ENCODE measurements around the gene SERPINI1.

Gene SERPINI1

GRCh38 chr3:167716920-167717319, 18.6 kb upstream of the SERPINI1 start:
- no peak overlapping the region for H3K27ac ChIP-seq (ENCODE audit: low read length)
- H3K9me3 ChIP-seq (ENCODE audit: control insufficient read depth in 1 of 2, low read length in 2 of 2): no peaks in the 10 kb centered on the region
- H3K4me1 ChIP-seq (ENCODE audit: control insufficient read depth in 1 of 2, insufficient read depth in 2 of 2, low read length in 2 of 2): no peaks in the 10 kb centered on the region
- H3K36me3 ChIP-seq (ENCODE audit: control insufficient read depth in 1 of 2, insufficient read depth in 2 of 2, low read length in 2 of 2): peaks cover 22 to 34% of the 10 kb centered on the region in 2 donors
- no peaks in the 10 kb centered on the region for H3K27me3 ChIP-seq (ENCODE audit: low read depth, low read length)
- no peak overlapping the region for H3K4me3 ChIP-seq (ENCODE audit: low read depth in 1 of 2, low read length in 2 of 2)

GRCh38 chr3:167718582-167718981, 16.9 kb upstream of the SERPINI1 start:
- Histone ChIP-seq H3K27me3 (ENCODE audit: low read depth, low read length) (no peaks in the 10 kb centered on the region), H3K27ac (ENCODE audit: low read length) (no peak overlapping the region), H3K9me3 (ENCODE audit: control insufficient read depth in 1 of 2, low read length in 2 of 2) (no peaks in the 10 kb centered on the region), H3K4me3 (ENCODE audit: low read depth in 1 of 2, low read length in 2 of 2) (no peak overlapping the region), H3K36me3 (ENCODE audit: control insufficient read depth in 1 of 2, insufficient read depth in 2 of 2, low read length in 2 of 2) (peaks cover 22 to 34% of the 10 kb centered on the region in 2 donors), H3K4me1 (ENCODE audit: control insufficient read depth in 1 of 2, insufficient read depth in 2 of 2, low read length in 2 of 2) (no peaks in the 10 kb centered on the region)

DNA sequence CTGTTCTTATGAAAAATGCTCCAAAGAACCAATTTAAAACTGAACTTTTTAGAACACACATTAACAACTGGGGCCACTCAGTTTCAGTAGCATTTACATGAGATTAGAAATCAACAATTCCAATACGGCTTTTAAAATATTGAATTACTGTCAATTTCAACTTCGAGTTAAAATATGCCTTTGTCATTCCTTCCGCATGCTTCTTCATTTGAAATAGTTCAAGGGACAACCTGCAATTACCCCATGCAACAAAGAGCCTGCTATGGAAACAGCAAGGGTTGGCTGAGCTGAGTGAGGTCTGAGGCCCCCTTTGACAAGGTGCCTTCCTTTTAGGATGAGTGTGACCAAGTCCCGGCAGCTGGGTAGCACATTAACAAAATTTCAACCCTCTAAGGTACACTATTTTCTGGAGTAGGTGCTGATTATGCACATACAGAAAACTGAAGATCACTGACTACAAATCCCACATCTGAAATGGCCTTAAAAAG, 12.5 kb upstream of the SERPINI1 start:
- Histone ChIP-seq H3K4me1 (ENCODE audit: control insufficient read depth in 1 of 2, insufficient read depth in 2 of 2, low read length in 2 of 2) (no peaks in the 10 kb centered on the region), H3K27me3 (ENCODE audit: low read depth, low read length) (no peaks in the 10 kb centered on the region), H3K27ac (ENCODE audit: low read length) (no peak overlapping the region)

DNA sequence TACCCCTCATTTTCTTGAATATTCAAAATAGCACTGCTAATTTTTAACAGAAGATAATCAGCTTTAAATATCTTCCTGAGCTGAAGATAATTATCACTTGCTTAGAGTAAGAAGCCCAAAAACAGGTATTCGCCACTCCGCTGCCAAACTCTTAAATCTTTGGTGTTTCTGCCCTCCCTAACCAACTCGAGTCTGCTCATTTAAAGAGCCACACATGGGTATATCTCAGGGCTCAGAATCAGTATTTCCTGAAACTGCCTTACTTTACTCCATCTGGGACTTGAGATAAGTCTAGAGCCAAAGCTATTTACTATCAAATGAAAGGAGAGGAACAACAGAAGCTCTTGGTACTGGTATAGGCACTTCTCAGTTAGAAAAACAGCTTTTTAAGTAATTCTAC, 11.6 kb upstream of the SERPINI1 start:
- no peak overlapping the region for H3K27ac ChIP-seq (ENCODE audit: low read length)

More for the DNA sequence above, 12.5 kb upstream of the SERPINI1 start:
- peaks cover 18 to 20% of the 10 kb centered on the region in 2 donors for H3K36me3 ChIP-seq (ENCODE audit: control insufficient read depth in 1 of 2, insufficient read depth in 2 of 2, low read length in 2 of 2)
- H3K9me3 ChIP-seq (ENCODE audit: control insufficient read depth in 1 of 2, low read length in 2 of 2): no peaks in the 10 kb centered on the region
- no peak overlapping the region for H3K4me3 ChIP-seq (ENCODE audit: low read depth in 1 of 2, low read length in 2 of 2)

GRCh38 chr3:167728176-167728575, 7.3 kb upstream of the SERPINI1 start:
- Histone ChIP-seq H3K9me3 (ENCODE audit: control insufficient read depth in 1 of 2, low read length in 2 of 2) (no peaks in the 10 kb centered on the region), H3K27ac (ENCODE audit: low read length) (no peak overlapping the region)

More for the DNA sequence above, 11.6 kb upstream of the SERPINI1 start:
- Histone ChIP-seq H3K36me3 (ENCODE audit: control insufficient read depth in 1 of 2, insufficient read depth in 2 of 2, low read length in 2 of 2) (peaks cover 10 to 12% of the 10 kb centered on the region in 2 donors), H3K4me1 (ENCODE audit: control insufficient read depth in 1 of 2, insufficient read depth in 2 of 2, low read length in 2 of 2) (peaks cover 4 to 7% of the 10 kb centered on the region in 2 donors), H3K9me3 (ENCODE audit: control insufficient read depth in 1 of 2, low read length in 2 of 2) (no peaks in the 10 kb centered on the region), H3K27me3 (ENCODE audit: low read depth, low read length) (no peaks in the 10 kb centered on the region), H3K4me3 (ENCODE audit: low read depth in 1 of 2, low read length in 2 of 2) (no peak overlapping the region)

DNA sequence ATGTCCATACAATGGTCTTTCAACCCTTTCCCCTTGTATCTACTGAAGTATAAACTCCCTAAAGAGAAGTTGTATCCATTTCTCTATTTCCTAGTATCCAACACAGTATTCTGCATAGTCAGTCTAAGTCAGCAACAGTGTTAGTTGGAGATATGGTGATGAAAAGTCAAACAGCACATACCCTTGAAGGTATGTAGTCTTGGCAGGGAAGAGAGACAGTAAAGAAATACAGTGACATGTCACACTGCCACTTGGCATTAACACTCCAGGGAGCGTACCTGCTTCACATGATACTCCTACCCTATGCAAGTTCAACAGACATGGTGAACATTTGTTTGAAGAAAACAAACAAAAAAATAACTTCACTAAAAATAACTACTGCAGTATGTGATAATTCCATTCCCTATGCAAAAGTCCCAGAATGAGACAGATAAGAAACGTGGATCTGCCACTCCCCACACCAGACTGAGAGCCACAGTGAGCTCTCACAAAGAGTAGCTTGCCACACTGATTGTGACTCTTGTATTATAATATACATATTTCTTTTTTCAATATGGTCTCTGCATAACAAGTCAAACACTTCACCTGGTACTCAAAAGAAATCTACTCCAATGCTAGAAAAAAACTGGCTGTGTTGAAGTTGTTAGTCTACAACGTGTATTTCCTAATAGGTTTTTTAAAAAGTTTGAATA, 6.7 kb upstream of the SERPINI1 start:
- Histone ChIP-seq H3K27ac (ENCODE audit: low read length) (no peak overlapping the region), H3K27me3 (ENCODE audit: low read depth, low read length) (no peaks in the 10 kb centered on the region), H3K36me3 (ENCODE audit: control insufficient read depth in 1 of 2, insufficient read depth in 2 of 2, low read length in 2 of 2) (no peaks in the 10 kb centered on the region), H3K9me3 (ENCODE audit: control insufficient read depth in 1 of 2, low read length in 2 of 2) (no peaks in the 10 kb centered on the region), H3K4me1 (ENCODE audit: control insufficient read depth in 1 of 2, insufficient read depth in 2 of 2, low read length in 2 of 2) (peaks cover 11 to 29% of the 10 kb centered on the region in 2 donors), H3K4me3 (ENCODE audit: low read depth in 1 of 2, low read length in 2 of 2) (no peak overlapping the region)

More at GRCh38 chr3:167728176-167728575, 7.3 kb upstream of the SERPINI1 start:
- H3K4me1 ChIP-seq (ENCODE audit: control insufficient read depth in 1 of 2, insufficient read depth in 2 of 2, low read length in 2 of 2): peaks cover 11 to 23% of the 10 kb centered on the region in 2 donors
- H3K27me3 ChIP-seq (ENCODE audit: low read depth, low read length): no peaks in the 10 kb centered on the region
- H3K36me3 ChIP-seq (ENCODE audit: control insufficient read depth in 1 of 2, insufficient read depth in 2 of 2, low read length in 2 of 2): no peaks in the 10 kb centered on the region
- H3K4me3 ChIP-seq (ENCODE audit: low read depth in 1 of 2, low read length in 2 of 2): no peak overlapping the region

- Histone ChIP-seq H3K4me3 (ENCODE audit: low read depth in 1 of 2, low read length in 2 of 2) (no peak overlapping the region), H3K27me3 (ENCODE audit: low read depth, low read length) (no peaks in the 10 kb centered on the region), H3K9me3 (ENCODE audit: control insufficient read depth in 1 of 2, low read length in 2 of 2) (no peaks in the 10 kb centered on the region), H3K4me1 (ENCODE audit: control insufficient read depth in 1 of 2, insufficient read depth in 2 of 2, low read length in 2 of 2) (peaks cover 11 to 33% of the 10 kb centered on the region in 2 donors), H3K27ac (ENCODE audit: low read length) (no peak overlapping the region), H3K36me3 (ENCODE audit: control insufficient read depth in 1 of 2, insufficient read depth in 2 of 2, low read length in 2 of 2) (no peaks in the 10 kb centered on the region)
Measured at GRCh38 chr3:167729591-167729990, 5.9 kb upstream of the SERPINI1 start.

GRCh38 chr3:167731393-167731792, 4.1 kb upstream of the SERPINI1 start:
- no peak overlapping the region for H3K27ac ChIP-seq (ENCODE audit: low read length)
- H3K4me3 ChIP-seq (ENCODE audit: low read depth in 1 of 2, low read length in 2 of 2): no peak overlapping the region
- no peaks in the 10 kb centered on the region for H3K36me3 ChIP-seq (ENCODE audit: control insufficient read depth in 1 of 2, insufficient read depth in 2 of 2, low read length in 2 of 2)
- H3K27me3 ChIP-seq (ENCODE audit: low read depth, low read length): no peaks in the 10 kb centered on the region
- H3K4me1 ChIP-seq (ENCODE audit: control insufficient read depth in 1 of 2, insufficient read depth in 2 of 2, low read length in 2 of 2): peaks cover 11 to 38% of the 10 kb centered on the region in 2 donors
- no peaks in the 10 kb centered on the region for H3K9me3 ChIP-seq (ENCODE audit: control insufficient read depth in 1 of 2, low read length in 2 of 2)

DNA sequence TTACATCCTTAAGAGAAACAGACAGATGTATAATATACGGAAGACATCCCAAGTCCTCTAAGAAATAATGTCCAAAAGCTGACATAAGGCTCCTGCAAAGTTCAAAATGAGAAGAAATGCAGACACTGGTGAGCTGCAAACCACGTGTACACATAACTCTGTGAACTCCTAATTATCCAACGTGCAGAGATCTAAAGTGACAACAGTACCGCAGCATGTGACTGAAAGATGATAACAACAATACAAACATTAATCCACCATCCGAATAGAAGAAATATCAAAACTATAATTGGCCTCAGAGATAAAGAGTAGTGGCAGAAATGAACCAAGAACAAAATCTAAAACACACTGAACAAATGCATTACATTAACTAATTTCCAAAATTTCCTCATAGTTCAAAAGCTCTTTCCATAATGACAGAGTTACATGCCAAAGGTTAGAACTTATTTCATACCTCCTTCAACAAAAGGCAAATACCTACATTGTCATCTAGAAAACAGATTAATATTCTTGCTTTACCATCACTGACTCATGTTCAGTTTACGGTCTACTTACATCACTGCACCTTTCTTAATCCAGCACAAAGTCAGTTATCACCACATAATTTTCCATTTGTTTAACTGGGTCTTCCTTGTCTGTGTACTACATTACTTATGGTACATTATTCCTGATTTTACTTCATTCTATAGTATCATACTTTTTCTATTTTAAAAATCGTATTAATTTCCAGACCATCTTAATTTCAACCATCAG, 3.0 kb upstream of the SERPINI1 start:
- Histone ChIP-seq H3K27ac (ENCODE audit: low read length) (no peak overlapping the region), H3K4me1 (ENCODE audit: control insufficient read depth in 1 of 2, insufficient read depth in 2 of 2, low read length in 2 of 2) (peaks cover 11 to 38% of the 10 kb centered on the region in 2 donors), H3K4me3 (ENCODE audit: low read depth in 1 of 2, low read length in 2 of 2) (peak overlapping the region in 1 of 2 donors; percentile 94), H3K9me3 (ENCODE audit: control insufficient read depth in 1 of 2, low read length in 2 of 2) (no peaks in the 10 kb centered on the region), H3K36me3 (ENCODE audit: control insufficient read depth in 1 of 2, insufficient read depth in 2 of 2, low read length in 2 of 2) (no peaks in the 10 kb centered on the region), H3K27me3 (ENCODE audit: low read depth, low read length) (no peaks in the 10 kb centered on the region)

- no peaks in the 10 kb centered on the region for H3K9me3 ChIP-seq (ENCODE audit: control insufficient read depth in 1 of 2, low read length in 2 of 2)
- H3K36me3 ChIP-seq (ENCODE audit: control insufficient read depth in 1 of 2, insufficient read depth in 2 of 2, low read length in 2 of 2): no peaks in the 10 kb centered on the region
- H3K27ac ChIP-seq (ENCODE audit: low read length): peak overlapping the region; percentile 93
- H3K4me1 ChIP-seq (ENCODE audit: control insufficient read depth in 1 of 2, insufficient read depth in 2 of 2, low read length in 2 of 2): peaks cover 5 to 29% of the 10 kb centered on the region in 2 donors
- H3K27me3 ChIP-seq (ENCODE audit: low read depth, low read length): no peaks in the 10 kb centered on the region
- peak overlapping the region; percentile 94 to 100 for H3K4me3 ChIP-seq (ENCODE audit: low read depth in 1 of 2, low read length in 2 of 2)
Measured at GRCh38 chr3:167733961-167734497, 1.5 kb upstream of the SERPINI1 start.

GRCh38 chr3:167734498-167735232, 856 bp upstream of the SERPINI1 start, which contains the start of gene PDCD10:
TSS of gene PDCD10 (minus strand) at chr3:167734892. CDS start at chr3:167720157, 14,735 bp downstream.
- H3K27ac ChIP-seq (ENCODE audit: low read length): peak within 1 kb of the TSS; percentile 93
- no peaks in the 10 kb centered on the region for H3K9me3 ChIP-seq (ENCODE audit: control insufficient read depth in 1 of 2, low read length in 2 of 2)
- H3K4me3 ChIP-seq (ENCODE audit: low read depth in 1 of 2, low read length in 2 of 2): peak within 1 kb of the TSS; percentile 94 to 100
- no peaks in the 10 kb centered on the region for H3K36me3 ChIP-seq (ENCODE audit: control insufficient read depth in 1 of 2, insufficient read depth in 2 of 2, low read length in 2 of 2)
- H3K27me3 ChIP-seq (ENCODE audit: low read depth, low read length): no peaks in the 10 kb centered on the region
- peaks cover 3 to 23% of the 10 kb centered on the region in 2 donors for H3K4me1 ChIP-seq (ENCODE audit: control insufficient read depth in 1 of 2, insufficient read depth in 2 of 2, low read length in 2 of 2)

Measured in muscle layer of duodenum (tissue), 2 donors.